A549 (cell line): ENCODE data around the gene PCDH1. TPM values are rescaled to one million over a fixed set of nuclear protein-coding genes. Genes with fewer than 3 reads are reported as not detected.

Experiments used
- ATAC-seq, 2 experiments: fragments of 200-7000 bp in 1 of 2; fragments of >200 bp in 1 of 2; cut with Nextera tagmentation in 1 of 2; cut with Tn5 transposase in 1 of 2; 3 replicates each; pipeline versions ENCODE4 v1.8.0 to v1.9.1; 2018 to 2020; ENCODE audit warnings: mild to moderate bottlenecking in 1 of 2, moderate library complexity in 1 of 2
- CTCF ChIA-PET: fragments of 300-600 bp; sonication (Branson Sonifier 250); formaldehyde crosslinking; extraction: SDS; loops from one replicate; lab custom pipeline; 2021; ENCODE audit warnings: antibody characterized with exemption, inconsistent platforms; lab: Yijun Ruan, JAX
- POLR2A ChIA-PET: fragments of 350-600 bp; formaldehyde crosslinking; extraction: SDS; loops from one replicate; lab custom pipeline; 2021; ENCODE audit warnings: antibody characterized with exemption, inconsistent platforms; lab: Yijun Ruan, JAX
- DNase-seq, 2 experiments: peaks; one replicate each; pipeline versions ENCODE4 v3.0.0 to v3.0.0-alpha.2; 2011 to 2016; ENCODE audit warnings: low read depth in 1 of 2, low spot score in 1 of 2
- FAIRE-seq: peaks from 2 replicates; lab custom pipeline; 2011; peaks lifted over from hg19 to GRCh38; lab: Jason Lieb, UNC
- H3K27ac ChIP-seq, 2 experiments: fragments of >200 bp; sonication (Bioruptor Twin); formaldehyde crosslinking; 3 replicates each; pipeline ENCODE4 v1.5.1; 2016 to 2017
- H3K4me1 ChIP-seq: fragments of >200 bp; sonication (Bioruptor Twin); formaldehyde crosslinking; 3 replicates; pipeline ENCODE4 v1.6.1; 2016
- H3K4me2 ChIP-seq: fragments of >200 bp; sonication (Bioruptor Twin); formaldehyde crosslinking; 3 replicates; pipeline ENCODE4 v1.6.1; 2016
- H3K4me3 ChIP-seq: fragments of >200 bp; sonication (Bioruptor Twin); formaldehyde crosslinking; 3 replicates; pipeline ENCODE4 v1.5.1; 2016
- H3K9me3 ChIP-seq: fragments of >200 bp; sonication (Bioruptor Twin); formaldehyde crosslinking; 3 replicates; pipeline ENCODE4 v1.6.1; 2016
- CBX2 ChIP-seq: fragments of 200-600 bp; sonication (generic); IDR thresholded peaks from 2 replicates; pipeline ENCODE4 v1.6.1; 2016; ENCODE audit warnings: low read depth, mild to moderate bottlenecking, borderline replicate concordance
- E2F6 ChIP-seq: IDR thresholded peaks from 2 replicates; pipeline ENCODE4 v1.6.1; 2012; ENCODE audit warnings: low read depth, borderline replicate concordance
- EHF ChIP-seq: fragments of 250-450 bp; sonication (Bioruptor Pico); IDR thresholded peaks from 2 replicates; pipeline ENCODE4 v1.5.0; 2020; ENCODE audit warnings: mild to moderate bottlenecking
- EHMT2 ChIP-seq: fragments of 200-600 bp; sonication (generic); IDR thresholded peaks from 2 replicates; pipeline ENCODE4 v1.6.1; 2016; ENCODE audit warnings: antibody characterized with exemption, low read depth, mild to moderate bottlenecking, moderate library complexity
- EP300 ChIP-seq, 2 experiments: fragments of >200 bp; sonication (Bioruptor Twin); formaldehyde crosslinking; IDR thresholded peaks; 2 replicates in 1 of 2; 3 replicates in 1 of 2; pipeline ENCODE4 v1.6.1; 2016 to 2017
- FOSB ChIP-seq: fragments of 250-450 bp; sonication (Bioruptor Pico); IDR thresholded peaks from 2 replicates; pipeline ENCODE4 v1.5.0; 2020; ENCODE audit warnings: mild to moderate bottlenecking, moderate library complexity
- GATA3 ChIP-seq: IDR thresholded peaks from 2 replicates; pipeline ENCODE4 v1.6.1; 2012; ENCODE audit warnings: borderline replicate concordance
- HDAC2 ChIP-seq: fragments of 200-600 bp; sonication (generic); IDR thresholded peaks from 2 replicates; pipeline ENCODE4 v1.6.1; 2016
- HES2 ChIP-seq: fragments of >200 bp; sonication (Bioruptor Twin); formaldehyde crosslinking; IDR thresholded peaks from 2 replicates; pipeline ENCODE4 v1.6.1; 2016
- HEYL ChIP-seq: fragments of 250-450 bp; sonication (Bioruptor Pico); IDR thresholded peaks from 2 replicates; pipeline ENCODE4 v1.8.0; 2021; ENCODE audit warnings: mild to moderate bottlenecking, moderate library complexity
- KDM5A ChIP-seq: fragments of 200-600 bp; sonication (generic); IDR thresholded peaks from 2 replicates; pipeline ENCODE4 v1.6.1; 2016; ENCODE audit warnings: antibody characterized with exemption, mild to moderate bottlenecking
- MAFK ChIP-seq: fragments of 450-650 bp; IDR thresholded peaks from 2 replicates; pipeline ENCODE4 v1.6.1; 2014; ENCODE audit not compliant: partially characterized antibody
- MAZ ChIP-seq: fragments of 150-350 bp; IDR thresholded peaks from 2 replicates; pipeline ENCODE4 v1.6.1; 2014; ENCODE audit warnings: antibody characterized with exemption, low read depth, low read length, borderline replicate concordance
- MYC ChIP-seq: IDR thresholded peaks from 2 replicates; pipeline ENCODE4 v1.6.1; 2012; ENCODE audit warnings: mild to moderate bottlenecking, inconsistent platforms, low read length, improper control_type of control experiment, borderline replicate concordance
- NFE2L2 ChIP-seq: fragments of 150-350 bp; conservative IDR thresholded peaks from 2 replicates; pipeline ENCODE4 v1.6.1; 2014; ENCODE audit warnings: low read length
- POLR2A ChIP-seq: IDR thresholded peaks from 2 replicates; pipeline ENCODE4 v1.6.1; 2012; ENCODE audit warnings: mild to moderate bottlenecking, low read length
- RARB ChIP-seq: fragments of 250-450 bp; sonication (Bioruptor Pico); IDR thresholded peaks from 2 replicates; pipeline ENCODE4 v1.8.0; 2021; ENCODE audit warnings: mild to moderate bottlenecking, moderate library complexity
- RFX5 ChIP-seq: fragments of 450-650 bp; IDR thresholded peaks from 2 replicates; pipeline ENCODE4 v1.7.1; 2014; ENCODE audit warnings: antibody characterized with exemption, mild to moderate bottlenecking, moderate library complexity
- RNF2 ChIP-seq: fragments of 200-600 bp; sonication (generic); IDR thresholded peaks from 2 replicates; pipeline ENCODE4 v1.6.1; 2016; ENCODE audit warnings: low read depth, mild to moderate bottlenecking, antibody characterized with exemption, moderate library complexity, borderline replicate concordance
- TFCP2L1 ChIP-seq: fragments of 250-450 bp; sonication (Bioruptor Pico); IDR thresholded peaks from 2 replicates; pipeline ENCODE4 v1.5.0; 2021; ENCODE audit warnings: mild to moderate bottlenecking
- TP53 ChIP-seq: fragments of 250-450 bp; sonication (Bioruptor Pico); IDR thresholded peaks from 2 replicates; pipeline ENCODE4 v1.5.0; 2021; ENCODE audit warnings: mild to moderate bottlenecking, moderate library complexity
- ZFP36 ChIP-seq: fragments of 450-650 bp; IDR thresholded peaks from 2 replicates; pipeline ENCODE4 v1.6.1; 2014; ENCODE audit warnings: borderline replicate concordance; ENCODE audit not compliant: partially characterized antibody
- ZNF302 ChIP-seq: fragments of 250-450 bp; sonication (Bioruptor Pico); IDR thresholded peaks from 2 replicates; pipeline ENCODE4 v1.9.0; 2021; ENCODE audit warnings: inconsistent platforms, mild to moderate bottlenecking, moderate library complexity
- WGBS: methylation state at CpG from one replicate; pipeline ENCODE4 v1.1.6; 2017; ENCODE audit errors: missing lambda C conversion rate; 5-methylcytosine and 5-hydroxymethylcytosine counted together
- polyA plus RNA-seq, 4 experiments: library from polyadenylated mRNA; depleted of rRNA in 3 of 4; stranded (reverse); fragments of >200 nt; fragmentation: RNase III in 1 of 4; extraction: RNeasy Plus Mini Kit Qiagen cat#74134 plus additional on column Dnase treatment in 1 of 4; gene quantifications; 2 replicates in 3 of 4; 3 replicates in 1 of 4; pipeline ENCODE4 v1.2.3, GENCODE V29; 2011 to 2017
- TF ChIP-seq, protein P1 (sequence below): fragments of 150-350 bp; IDR thresholded peaks from 2 replicates; pipeline ENCODE4 v1.6.1; 2014; ENCODE audit warnings: low read depth, mild to moderate bottlenecking, low read length
- TF ChIP-seq, protein P2 (sequence below): IDR thresholded peaks from 2 replicates; pipeline ENCODE4 v1.6.1; 2012
- TF ChIP-seq, protein P3 (sequence below): fragments of 250-450 bp; sonication (Bioruptor Pico); IDR thresholded peaks from 2 replicates; pipeline ENCODE4 v1.5.0; 2021; ENCODE audit warnings: mild to moderate bottlenecking, moderate library complexity, borderline replicate concordance

Gene PCDH1
- polyA plus RNA-seq, 2 of the 4 experiments (the other 2 are of a cell fraction), result 0.41 to 2.9 TPM

DNA sequence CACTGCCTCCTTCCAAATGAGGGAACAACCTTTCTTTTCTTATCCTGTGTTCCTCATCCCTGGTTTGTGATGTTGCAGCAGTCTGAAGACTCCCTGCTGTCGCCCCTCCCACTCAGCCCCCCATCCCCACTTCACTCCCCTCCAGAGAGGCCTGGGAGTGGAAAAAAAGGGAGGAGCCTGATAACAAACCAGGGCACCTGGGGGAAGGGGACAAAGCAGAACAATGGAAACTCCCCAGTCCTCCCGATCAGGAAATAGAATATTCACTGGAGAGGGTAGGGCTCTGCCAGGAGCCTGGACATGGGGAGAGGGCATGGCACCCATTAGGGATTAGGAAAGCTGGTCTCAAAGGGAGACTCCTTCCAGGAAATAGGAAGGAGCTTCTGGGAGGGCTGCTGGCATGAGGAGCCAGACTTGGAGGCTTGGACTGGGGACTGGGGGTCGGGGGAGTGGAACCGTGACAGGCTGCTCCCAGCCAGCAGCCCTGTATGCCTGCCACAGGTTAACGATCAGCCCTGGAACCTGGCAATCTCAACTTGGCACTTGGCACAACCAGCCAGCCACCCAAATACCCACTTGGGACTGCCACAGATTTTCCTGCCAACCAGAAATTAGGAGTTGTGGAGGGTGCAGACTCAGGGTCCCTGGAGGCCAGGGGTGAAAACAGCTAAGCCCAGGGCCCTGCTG, 20.0 kb downstream of the PCDH1 start:
- 18% methylated on average over 5 of the region's 5 CpGs for WGBS
- H3K4me1 ChIP-seq, result no peaks in the 10 kb centered on the region
- DNase-seq, result no peak
- ChIA-PET CTCF (interaction anchor here (0.6 to 3.5 kb wide), 5 partner anchors 21 to 166 kb away, joined by 3 to 18 read pairs (median 4); partner anchors contain the start of gene PCDH1), POLR2A (no interaction called here)
- no peak overlapping the region for H3K4me2 ChIP-seq
- no peak for FAIRE-seq
- no peak overlapping the region for H3K27ac ChIP-seq
- TF ChIP-seq TP53 (CRISPR knock-in tag) (no peak), NFE2L2 (no peak), FOSB (CRISPR knock-in tag) (no peak), MAZ (no peak), TFCP2L1 (no peak), RNF2 (no peak), GATA3 (no peak), EHMT2 (no peak), POLR2A (no peak), RARB (CRISPR knock-in tag) (no peak), KDM5A (no peak), MYC (no peak), ZFP36 (no peak), E2F6 (no peak), ZNF302 (CRISPR knock-in tag) (no peak), HES2 (no peak)
- TF ChIP-seq, protein P1, sequence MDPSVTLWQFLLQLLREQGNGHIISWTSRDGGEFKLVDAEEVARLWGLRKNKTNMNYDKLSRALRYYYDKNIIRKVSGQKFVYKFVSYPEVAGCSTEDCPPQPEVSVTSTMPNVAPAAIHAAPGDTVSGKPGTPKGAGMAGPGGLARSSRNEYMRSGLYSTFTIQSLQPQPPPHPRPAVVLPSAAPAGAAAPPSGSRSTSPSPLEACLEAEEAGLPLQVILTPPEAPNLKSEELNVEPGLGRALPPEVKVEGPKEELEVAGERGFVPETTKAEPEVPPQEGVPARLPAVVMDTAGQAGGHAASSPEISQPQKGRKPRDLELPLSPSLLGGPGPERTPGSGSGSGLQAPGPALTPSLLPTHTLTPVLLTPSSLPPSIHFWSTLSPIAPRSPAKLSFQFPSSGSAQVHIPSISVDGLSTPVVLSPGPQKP, result no peak
- TF ChIP-seq, protein P2, sequence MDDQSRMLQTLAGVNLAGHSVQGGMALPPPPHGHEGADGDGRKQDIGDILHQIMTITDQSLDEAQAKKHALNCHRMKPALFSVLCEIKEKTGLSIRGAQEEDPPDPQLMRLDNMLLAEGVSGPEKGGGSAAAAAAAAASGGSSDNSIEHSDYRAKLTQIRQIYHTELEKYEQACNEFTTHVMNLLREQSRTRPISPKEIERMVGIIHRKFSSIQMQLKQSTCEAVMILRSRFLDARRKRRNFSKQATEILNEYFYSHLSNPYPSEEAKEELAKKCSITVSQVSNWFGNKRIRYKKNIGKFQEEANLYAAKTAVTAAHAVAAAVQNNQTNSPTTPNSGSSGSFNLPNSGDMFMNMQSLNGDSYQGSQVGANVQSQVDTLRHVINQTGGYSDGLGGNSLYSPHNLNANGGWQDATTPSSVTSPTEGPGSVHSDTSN, result no peak
- no peak for ATAC-seq
- H3K4me3 ChIP-seq, result no peak overlapping the region
- H3K9me3 ChIP-seq, result no peaks in the 10 kb centered on the region

GRCh38 chr5:141857226-141857625, 21.0 kb downstream of the PCDH1 start:
- Histone ChIP-seq H3K27ac (no peak overlapping the region), H3K4me1 (no peaks in the 10 kb centered on the region), H3K9me3 (no peaks in the 10 kb centered on the region), H3K4me3 (no peak overlapping the region)
- ATAC-seq, result no peak
- WGBS, result 77% methylated on average over 7 of the region's 12 CpGs
- CTCF ChIA-PET, result interaction anchor here (1.1 to 3.5 kb wide), 4 partner anchors 22 to 192 kb away, joined by 4 to 18 read pairs (median 5); partner anchors contain the start of gene PCDH1
- DNase-seq, result no peak
- no peak for FAIRE-seq
- TF ChIP-seq MAFK, result no peak
- TF ChIP-seq, all 56 proteins: peak for 0
- POLR2A ChIA-PET, result no interaction called here
- no peak overlapping the region for H3K4me2 ChIP-seq

DNA sequence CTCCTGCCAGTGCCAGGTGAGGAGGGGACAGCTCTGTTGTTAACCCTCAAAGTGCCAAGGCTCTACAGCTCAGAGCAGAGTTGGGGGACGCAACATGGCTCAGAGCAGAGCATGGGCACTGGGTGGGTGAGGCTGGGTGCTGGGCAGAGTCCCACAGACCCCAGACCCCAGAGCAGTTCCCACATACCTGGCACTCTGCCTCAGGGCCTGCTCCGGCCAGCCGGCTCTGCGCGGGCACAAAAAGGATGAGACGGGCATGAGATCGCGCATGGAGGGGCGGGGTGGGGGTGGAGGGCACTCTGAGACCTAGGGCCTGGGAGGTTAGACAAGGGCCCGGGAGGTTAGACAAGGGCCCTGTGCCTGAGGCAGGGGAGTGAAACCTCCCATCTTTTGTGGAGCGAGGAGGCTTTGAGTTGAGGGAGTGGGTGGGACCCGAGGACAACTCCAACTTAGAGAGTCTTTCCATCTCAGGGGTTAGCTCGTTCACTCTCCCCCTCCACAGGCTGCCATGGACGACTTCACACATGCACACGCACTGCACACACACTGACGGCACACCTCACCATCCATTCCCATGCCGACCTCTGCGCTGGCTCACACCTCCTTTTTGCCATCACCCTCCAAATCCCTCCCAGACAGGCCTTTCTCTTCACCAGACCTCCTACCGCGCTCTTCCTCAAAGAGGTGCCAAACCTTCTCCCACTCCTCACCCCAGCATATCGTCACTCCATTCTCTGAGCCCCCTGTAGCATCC, 22.0 kb downstream of the PCDH1 start:
- FAIRE-seq (no peak), ATAC-seq (no peak), DNase-seq (no peak)
- POLR2A ChIA-PET, result no interaction called here
- TF ChIP-seq CBX2, result no peak
- no peak for TF ChIP-seq RFX5
- TF ChIP-seq EHMT2, result no peak
- TF ChIP-seq EP300 (IDR thresholded peaks at IDR 0.05), result no peak
- TF ChIP-seq, protein P3, sequence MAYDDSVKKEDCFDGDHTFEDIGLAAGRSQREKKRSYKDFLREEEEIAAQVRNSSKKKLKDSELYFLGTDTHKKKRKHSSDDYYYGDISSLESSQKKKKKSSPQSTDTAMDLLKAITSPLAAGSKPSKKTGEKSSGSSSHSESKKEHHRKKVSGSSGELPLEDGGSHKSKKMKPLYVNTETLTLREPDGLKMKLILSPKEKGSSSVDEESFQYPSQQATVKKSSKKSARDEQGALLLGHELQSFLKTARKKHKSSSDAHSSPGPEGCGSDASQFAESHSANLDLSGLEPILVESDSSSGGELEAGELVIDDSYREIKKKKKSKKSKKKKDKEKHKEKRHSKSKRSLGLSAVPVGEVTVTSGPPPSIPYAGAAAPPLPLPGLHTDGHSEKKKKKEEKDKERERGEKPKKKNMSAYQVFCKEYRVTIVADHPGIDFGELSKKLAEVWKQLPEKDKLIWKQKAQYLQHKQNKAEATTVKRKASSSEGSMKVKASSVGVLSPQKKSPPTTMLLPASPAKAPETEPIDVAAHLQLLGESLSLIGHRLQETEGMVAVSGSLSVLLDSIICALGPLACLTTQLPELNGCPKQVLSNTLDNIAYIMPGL (CRISPR knock-in tag), result no peak
- TF ChIP-seq HEYL (CRISPR knock-in tag), result no peak
- TF ChIP-seq HDAC2, result no peak
- TF ChIP-seq EHF (CRISPR knock-in tag), result no peak
- CTCF ChIA-PET, result interaction anchor here (0.7 to 1.3 kb wide), 3 partner anchors 18 to 191 kb away, joined by 4 to 5 read pairs (median 4); partner anchors contain the start of gene PCDH1
- 78% methylated on average over 14 of the region's 21 CpGs for WGBS
- H3K9me3 ChIP-seq, result no peaks in the 10 kb centered on the region
- no peak overlapping the region for H3K27ac ChIP-seq
- H3K4me2 ChIP-seq, result no peak overlapping the region
- no peak overlapping the region for H3K4me3 ChIP-seq
- no peaks in the 10 kb centered on the region for H3K4me1 ChIP-seq
